Left hindlimb (tissue), 1 donor: ENCODE data around the gene VSIR.

Source experiments
- DNase-seq: peaks from one replicate; pipeline ENCODE4 v3.0.0-alpha.2; 2018

Gene VSIR

GRCh38 chr10:71746344-71747037, 26.8 kb downstream of the VSIR start:
- peak; percentile 58 for DNase-seq

GRCh38 chr10:71745664-71746250, 27.6 kb downstream of the VSIR start:
- no peak for DNase-seq

- no peak for DNase-seq
These were observed 28.2 kb downstream of the VSIR start for GRCh38 chr10:71744897-71745663.

- no peak for DNase-seq
These were observed 29.5 kb downstream of the VSIR start for GRCh38 chr10:71743866-71744265.

- no peak for DNase-seq
These were observed 30.1 kb downstream of the VSIR start for GRCh38 chr10:71743089-71743838.

- DNase-seq, result no peak
These were observed 30.8 kb downstream of the VSIR start for GRCh38 chr10:71742301-71743088.

GRCh38 chr10:71741671-71742070, 31.6 kb downstream of the VSIR start:
- no peak for DNase-seq

- no peak for DNase-seq
These were observed 32.3 kb downstream of the VSIR start for GRCh38 chr10:71741029-71741428.

- DNase-seq, result peak; percentile 69
These were observed 33.2 kb downstream of the VSIR start for GRCh38 chr10:71740069-71740653.

- no peak for DNase-seq
These were observed 33.9 kb downstream of the VSIR start for GRCh38 chr10:71739358-71739900.

GRCh38 chr10:71737834-71738197, 35.5 kb downstream of the VSIR start:
- DNase-seq, result no peak

- DNase-seq, result no peak
These were observed 36.1 kb downstream of the VSIR start for GRCh38 chr10:71737001-71737833.

- DNase-seq, result no peak
These were observed 36.8 kb downstream of the VSIR start for GRCh38 chr10:71736570-71736952.

- no peak for DNase-seq
These were observed 37.4 kb downstream of the VSIR start for GRCh38 chr10:71735709-71736569.

GRCh38 chr10:71734797-71735196, 38.5 kb downstream of the VSIR start:
- no peak for DNase-seq

- no peak for DNase-seq
These were observed 41.5 kb downstream of the VSIR start for GRCh38 chr10:71731791-71732190.

- DNase-seq, result no peak
These were observed 44.1 kb downstream of the VSIR start for GRCh38 chr10:71729161-71729636.

- DNase-seq, result peak; percentile 71
These were observed 45.3 kb downstream of the VSIR start for GRCh38 chr10:71727738-71728737.
